Activated CD4-positive, alpha-beta T cell treated with anti-CD3 and anti-CD28 coated beads, Interleukin-2, amount 50 U/mL, for 4 hours (primary cell): ENCODE measurements around the gene SLC22A23.

Source experiments
- DNase-seq, 2 experiments: peaks; one replicate each; pipeline ENCODE4 v3.0.0-alpha.2; 2020

SLC22A23 gene

DNA sequence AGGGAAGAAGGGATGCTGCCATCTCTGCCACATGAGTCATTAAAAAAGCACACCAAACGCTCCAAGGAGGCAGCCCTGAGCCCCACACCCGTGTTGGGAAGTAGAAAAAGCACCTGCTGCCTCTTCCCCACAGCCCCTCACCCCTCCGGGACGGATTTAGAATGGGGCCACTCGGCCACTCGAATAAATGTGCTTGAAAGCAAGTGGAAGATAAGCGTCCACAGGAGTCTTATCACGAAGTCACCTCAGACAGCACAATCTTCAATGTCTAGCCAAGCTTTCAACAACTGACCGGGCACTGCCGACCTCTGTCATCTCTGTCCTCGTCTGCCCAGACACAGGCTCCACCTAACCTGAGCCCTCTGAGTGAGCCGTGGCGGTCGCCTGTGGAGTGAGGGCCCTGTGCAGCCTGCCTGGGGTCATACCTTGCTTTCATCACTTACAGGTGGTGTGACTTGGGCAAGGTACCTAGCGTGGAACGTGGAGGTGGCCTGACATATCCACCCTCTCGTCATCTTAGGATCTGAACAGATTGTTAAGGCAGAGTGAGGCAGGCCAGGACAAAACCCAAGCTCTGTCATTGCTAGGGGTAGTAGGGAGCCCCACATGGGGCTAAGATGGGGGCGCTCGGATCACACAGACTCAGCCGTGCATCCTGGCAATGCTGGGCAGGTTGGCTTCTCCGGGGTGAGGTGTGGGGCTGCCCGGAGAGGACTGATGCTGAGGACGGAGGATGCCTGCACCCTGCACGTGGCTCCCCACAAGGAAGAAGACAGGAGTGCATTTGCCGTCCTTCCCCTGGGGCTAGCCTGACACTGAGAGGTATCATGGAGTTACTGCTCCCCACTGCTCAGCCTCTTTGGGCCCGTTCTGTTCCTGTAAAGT lies 163.3 kb downstream of the SLC22A23 start:
- no peak for DNase-seq

- DNase-seq: no peak
Measured at GRCh38 chr6:3292431-3293197, 164.2 kb downstream of the SLC22A23 start.

DNA sequence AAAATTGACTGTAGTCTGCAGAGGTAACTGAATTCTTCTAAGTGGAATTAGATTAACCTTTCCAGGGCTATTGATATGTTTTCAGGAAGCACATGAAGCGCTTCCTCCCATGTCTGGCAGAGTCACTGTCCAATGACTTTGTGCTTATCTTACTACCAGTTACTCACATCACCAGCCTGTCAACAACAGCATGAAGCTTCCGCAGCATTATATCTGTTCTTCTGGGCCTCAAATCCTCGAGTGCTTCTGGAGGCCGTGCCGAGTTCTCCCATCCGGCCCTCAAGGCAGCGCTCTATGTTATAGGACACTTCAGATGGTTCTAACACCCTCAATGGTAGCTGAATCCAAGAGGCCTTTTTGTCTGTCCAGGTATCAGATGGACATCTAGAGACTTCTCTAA lies 164.9 kb downstream of the SLC22A23 start:
- no peak for DNase-seq

DNA sequence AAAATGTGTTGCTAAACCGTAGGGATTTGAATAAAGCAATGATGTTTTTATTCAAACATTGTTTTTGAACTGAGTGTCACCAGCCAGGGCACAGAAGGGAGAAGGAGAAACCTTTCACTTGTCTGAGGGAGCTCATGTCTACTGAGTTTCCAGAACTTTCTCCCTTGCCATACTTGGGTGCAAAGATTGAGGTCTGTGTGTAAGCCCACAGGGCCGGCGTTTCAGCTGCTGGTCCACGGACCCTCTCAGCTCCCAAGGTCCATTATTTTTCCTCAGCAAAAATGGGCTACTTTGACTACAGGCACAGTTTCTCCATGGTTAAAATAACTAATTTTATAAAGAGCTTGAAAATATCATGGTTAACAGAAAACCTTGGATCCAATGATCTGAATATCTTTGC lies 165.5 kb downstream of the SLC22A23 start:
- no peak for DNase-seq

GRCh38 chr6:3290931-3291211 lies 166.0 kb downstream of the SLC22A23 start:
- no peak for DNase-seq

- DNase-seq: no peak
Measured at GRCh38 chr6:3290149-3290930, 166.5 kb downstream of the SLC22A23 start.

DNA sequence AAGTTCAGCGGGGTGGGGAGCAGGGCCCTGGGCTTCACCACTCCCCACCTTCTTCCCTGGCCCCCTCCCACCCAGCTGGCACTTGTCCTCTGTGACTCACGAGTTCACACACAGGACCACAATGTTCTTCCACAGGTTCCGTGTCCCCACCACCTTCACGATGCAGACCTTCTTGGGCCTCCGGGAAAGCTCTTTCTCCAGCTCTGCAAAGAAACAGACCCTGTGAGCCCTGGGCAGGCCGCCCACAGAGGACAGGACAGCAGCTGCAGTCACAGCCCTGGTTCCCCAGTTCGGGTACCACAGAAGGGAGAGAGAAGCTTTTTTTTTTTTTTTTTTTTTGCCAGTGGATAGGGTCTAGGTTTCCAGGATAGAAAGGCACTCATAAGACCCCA lies 167.2 kb downstream of the SLC22A23 start:
- no peak for DNase-seq

GRCh38 chr6:3288711-3289663 lies 167.9 kb downstream of the SLC22A23 start:
- DNase-seq: no peak

- no peak for DNase-seq
Measured at GRCh38 chr6:3287976-3288707, 168.7 kb downstream of the SLC22A23 start.

GRCh38 chr6:3287308-3287707 lies 169.5 kb downstream of the SLC22A23 start:
- no peak for DNase-seq

- DNase-seq: no peak
Measured at GRCh38 chr6:3286641-3287171, 170.1 kb downstream of the SLC22A23 start.

- no peak for DNase-seq
Measured at GRCh38 chr6:3285732-3286131, 171.1 kb downstream of the SLC22A23 start.

DNA sequence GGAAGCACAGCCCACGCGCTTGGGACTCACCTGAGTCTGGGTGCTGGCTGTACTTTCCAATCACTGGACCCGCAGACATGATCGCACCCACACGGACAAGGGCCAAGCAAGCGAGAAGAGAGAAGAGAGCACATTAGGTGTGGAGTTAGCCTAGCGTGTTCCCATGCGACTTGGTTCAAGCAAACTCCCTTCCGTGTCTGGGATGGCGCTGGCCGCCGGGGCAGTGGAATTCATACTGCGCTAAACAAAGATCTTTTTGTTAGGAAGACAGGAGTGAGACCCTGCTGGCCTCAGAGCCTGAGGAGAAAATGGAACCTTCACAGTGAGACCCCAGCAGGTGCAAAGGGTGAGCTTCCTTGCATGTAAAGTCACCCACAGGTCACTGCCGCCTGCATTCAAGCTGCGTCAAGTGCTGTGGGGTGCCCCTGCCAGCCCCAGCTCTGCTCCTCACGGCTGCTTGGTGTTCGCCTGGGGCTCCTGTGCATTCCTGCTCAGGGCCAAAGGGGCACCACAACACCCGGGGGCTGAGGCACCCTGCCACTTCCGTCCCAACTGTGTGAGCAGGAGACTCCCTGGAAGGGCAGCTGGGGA lies 171.7 kb downstream of the SLC22A23 start:
- DNase-seq: no peak

- no peak for DNase-seq
Measured at GRCh38 chr6:3284436-3284876, 172.4 kb downstream of the SLC22A23 start.

DNA sequence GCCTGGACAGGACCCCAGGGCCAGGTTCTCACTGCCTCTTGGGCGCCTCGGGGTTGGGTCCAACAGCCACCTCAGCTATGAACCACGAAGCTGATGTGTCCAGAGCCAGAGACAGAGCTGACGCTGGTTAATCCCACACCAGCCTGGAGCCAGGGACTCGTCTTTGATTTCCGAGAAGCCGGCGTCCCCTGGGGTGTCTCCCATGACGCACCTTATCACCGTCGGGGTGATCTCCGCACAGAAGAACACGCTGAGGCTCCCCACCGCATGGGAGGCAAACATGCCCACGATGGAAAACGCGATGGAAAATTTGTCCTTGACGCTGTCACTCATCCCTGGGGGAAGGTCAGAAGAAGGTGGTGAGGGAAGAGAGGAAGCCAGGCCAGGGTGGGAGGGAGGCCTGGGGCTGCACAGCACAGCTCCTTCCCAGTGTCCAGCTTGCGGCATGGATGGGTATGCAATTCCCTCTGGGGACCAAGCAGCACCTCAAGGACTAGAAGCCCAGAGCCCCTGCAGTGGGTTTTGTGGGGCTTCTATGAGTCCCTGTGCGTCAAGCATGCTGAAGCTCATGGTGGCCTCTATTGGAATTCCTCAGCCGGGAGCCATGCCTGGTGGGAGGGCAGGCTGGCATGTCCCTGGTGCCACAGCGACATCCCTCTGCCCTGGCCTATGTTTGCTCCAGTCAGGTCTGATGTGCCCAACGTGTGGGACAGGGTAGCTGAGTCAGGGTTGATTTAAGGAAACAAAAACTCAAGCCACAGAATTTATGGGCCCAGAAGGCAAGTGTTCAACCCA lies 173.0 kb downstream of the SLC22A23 start:
- no peak for DNase-seq

DNA sequence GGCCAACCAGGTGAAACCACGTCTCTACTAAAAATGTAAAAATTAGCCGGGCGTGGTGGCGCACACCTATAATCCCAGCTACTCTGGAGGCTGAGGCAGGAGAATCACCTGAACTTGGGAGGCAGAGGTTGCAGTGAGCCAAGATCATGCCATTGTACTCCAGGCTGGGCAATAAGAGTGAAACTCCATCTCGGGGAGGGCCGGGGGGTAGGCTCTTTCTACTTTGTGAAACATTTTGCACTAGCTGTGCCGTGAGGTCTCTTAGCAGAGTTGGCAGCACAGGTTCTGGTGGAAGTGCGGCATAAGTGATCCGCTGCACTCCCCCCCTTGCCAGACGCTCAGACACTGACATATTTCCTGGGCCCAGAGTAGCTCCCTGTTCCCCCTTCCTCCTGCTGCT lies 173.6 kb downstream of the SLC22A23 start:
- no peak for DNase-seq

DNA sequence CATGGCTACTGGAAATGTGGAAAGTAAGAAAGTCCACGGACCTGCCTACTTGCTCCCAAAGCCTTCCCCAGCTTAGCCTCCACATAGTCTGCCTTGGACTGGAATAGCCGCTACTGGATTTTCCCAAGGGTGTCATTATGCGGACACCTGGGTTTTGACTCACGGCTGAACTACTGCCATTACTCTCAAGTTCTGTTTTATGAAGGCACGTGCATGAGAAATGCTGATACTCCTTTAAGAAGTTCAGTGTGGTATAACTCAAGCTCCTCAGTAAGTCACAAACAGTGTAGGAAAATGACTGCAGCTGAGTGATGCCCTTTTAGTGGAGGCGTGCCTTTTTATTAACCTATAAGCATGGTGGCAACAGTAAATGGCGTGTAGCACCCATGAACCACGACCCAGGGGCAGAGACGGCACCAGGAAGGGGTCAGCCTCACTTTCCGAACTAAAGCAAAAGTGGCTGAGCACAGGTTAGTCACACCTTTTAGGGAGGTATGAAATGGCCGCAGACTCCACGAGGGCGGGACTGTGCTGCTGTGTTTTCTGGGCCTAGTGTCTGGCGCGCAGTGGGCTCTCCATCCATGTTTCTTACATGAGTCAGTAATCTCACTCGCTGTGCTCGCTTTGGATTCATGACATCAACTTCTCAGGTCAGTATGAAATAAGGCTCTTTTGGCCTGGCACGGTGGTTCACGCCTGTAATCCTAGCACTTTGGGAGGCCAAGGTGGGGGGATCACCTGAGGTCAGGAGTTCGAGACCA lies 174.2 kb downstream of the SLC22A23 start:
- no peak for DNase-seq

- DNase-seq: no peak
Measured at GRCh38 chr6:3281631-3282475, 175.0 kb downstream of the SLC22A23 start.
